Stimulated activated CD4-positive, alpha-beta T cell treated with anti-CD3 and anti-CD28 coated beads, Interleukin-12 subunit alpha, Interleukin-12 subunit beta, amount 100 ng/mL, for 24 hours (primary cell): Measurements from ENCODE around the gene TAOK1.
A peak's percentile ranks its signal among the peaks of the same experiment; 100 is the strongest.
"Not testable (repeated sequence)": the region's sequence is repeated elsewhere in the genome, so short reads cannot be mapped to it uniquely, and the experiment has no call there.

ENCODE experiments used
- DNase-seq, 2 experiments: peaks; one replicate each; pipeline ENCODE4 v3.0.0-alpha.2; 2020; ENCODE audit warnings: low read depth in 2 of 2

Gene TAOK1

GRCh38 chr17:29546830-29547229 lies 156.7 kb downstream of the TAOK1 start:
- no peak for DNase-seq

DNA sequence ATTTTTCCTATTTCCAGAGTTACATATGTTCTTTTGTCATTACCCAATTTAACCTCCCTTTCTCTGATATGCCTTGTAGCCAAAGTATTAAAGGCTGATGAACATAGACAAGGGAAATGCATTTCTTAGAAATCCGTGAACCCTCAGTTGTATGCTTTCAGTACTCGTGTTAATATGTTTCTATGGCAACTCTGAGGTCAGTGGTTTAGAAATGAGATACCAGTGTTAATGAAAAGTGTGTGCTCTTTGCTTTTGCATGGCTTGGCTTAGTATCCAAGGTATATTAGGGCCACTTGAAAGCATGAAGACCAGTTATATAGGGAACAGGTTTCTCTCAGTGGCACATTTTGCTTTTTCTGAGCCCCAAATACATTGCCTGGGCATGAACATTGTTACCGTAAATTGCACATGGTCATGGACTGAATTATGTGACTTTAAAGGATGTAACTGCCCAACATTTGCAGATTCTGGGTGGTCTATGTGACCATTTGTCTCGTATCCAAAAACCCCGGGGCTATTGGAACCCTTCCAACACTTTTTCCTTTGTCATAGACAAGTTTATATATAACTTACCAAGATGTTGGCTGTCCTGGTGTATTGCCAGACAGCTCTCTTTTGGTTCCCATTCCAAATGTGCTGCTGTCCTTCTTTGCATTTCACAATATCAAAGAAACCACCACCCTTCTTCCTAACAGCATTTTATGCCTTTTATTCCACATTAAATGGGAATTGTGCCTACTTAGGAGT lies 159.2 kb downstream of the TAOK1 start:
- no peak for DNase-seq

GRCh38 chr17:29555840-29556239 lies 165.7 kb downstream of the TAOK1 start:
- no peak for DNase-seq

GRCh38 chr17:29557085-29557738 lies 167.0 kb downstream of the TAOK1 start:
- no peak for DNase-seq

GRCh38 chr17:29557739-29558116 lies 167.6 kb downstream of the TAOK1 start:
- no peak for DNase-seq

GRCh38 chr17:29558139-29558538 lies 168.0 kb downstream of the TAOK1 start:
- not testable (repeated sequence) for DNase-seq

GRCh38 chr17:29559640-29560039 lies 169.5 kb downstream of the TAOK1 start:
- DNase-seq, result no peak

GRCh38 chr17:29560316-29560715 lies 170.2 kb downstream of the TAOK1 start:
- DNase-seq, result no peak

DNA sequence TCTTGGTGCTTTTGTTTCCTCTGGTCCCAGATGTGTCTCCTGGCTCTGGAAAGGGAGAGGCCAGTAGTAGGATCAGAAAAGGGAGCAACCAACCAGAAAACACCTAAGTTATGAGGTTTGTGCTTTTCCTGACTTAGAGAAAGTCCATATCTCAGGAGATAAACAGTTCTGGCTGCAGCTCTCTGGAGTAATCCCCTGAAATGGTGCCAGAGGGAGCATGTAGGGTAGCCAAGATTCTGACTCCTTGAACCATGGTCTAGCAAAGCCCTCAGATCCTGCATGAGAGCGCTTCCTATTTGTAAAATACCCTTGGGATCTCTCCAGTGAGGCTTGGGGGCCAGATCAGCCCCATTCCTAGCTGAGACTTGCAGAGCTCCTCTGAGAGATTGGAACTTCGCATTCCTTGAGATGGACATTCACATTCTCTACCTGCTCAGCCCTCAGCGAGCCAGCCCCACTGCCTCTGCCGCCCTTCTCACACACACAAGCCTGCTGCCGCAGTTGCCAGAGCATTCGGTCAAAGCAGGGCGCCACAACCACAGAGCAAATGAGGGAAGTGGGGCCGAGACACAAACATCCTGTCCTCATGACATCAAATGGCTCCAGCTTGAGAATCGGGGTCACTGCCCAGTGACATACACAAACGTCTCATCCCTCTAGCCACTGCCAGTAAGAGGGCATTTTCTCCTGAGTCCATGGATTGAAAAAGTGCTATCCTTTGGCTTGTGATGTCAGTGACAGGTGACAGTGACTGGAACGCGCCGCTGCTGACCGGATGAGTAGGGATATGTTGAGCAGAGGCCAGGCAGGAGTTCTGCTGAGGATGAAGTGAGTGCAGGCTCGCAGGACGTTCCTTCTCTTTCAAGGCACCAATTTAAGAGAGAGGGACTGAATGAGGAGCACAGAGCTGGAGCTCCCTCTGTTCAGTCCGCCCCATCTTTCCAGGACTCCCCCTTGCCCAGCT lies 171.7 kb downstream of the TAOK1 start:
- no peak for DNase-seq

GRCh38 chr17:29562615-29563014 lies 172.5 kb downstream of the TAOK1 start:
- DNase-seq, result no peak

DNA sequence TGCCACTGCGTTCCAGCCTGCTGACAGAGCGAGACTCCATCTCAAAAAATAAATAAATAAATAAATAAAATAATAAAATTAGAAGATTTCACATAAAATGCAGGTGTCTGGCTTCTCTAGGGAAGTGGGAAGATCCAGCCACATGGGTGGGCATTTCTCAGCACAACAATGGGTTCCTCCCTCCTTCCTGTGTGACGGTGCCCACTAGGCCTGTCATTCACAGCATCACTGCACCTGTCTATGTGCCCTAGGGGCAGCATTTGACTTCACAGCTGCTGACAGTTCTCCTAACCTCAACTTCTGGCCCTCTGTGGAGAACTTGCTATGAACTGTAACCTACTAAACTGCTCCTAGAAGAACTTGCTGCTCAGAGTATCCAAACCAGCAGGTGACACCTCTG lies 173.7 kb downstream of the TAOK1 start:
- DNase-seq, result no peak

DNA sequence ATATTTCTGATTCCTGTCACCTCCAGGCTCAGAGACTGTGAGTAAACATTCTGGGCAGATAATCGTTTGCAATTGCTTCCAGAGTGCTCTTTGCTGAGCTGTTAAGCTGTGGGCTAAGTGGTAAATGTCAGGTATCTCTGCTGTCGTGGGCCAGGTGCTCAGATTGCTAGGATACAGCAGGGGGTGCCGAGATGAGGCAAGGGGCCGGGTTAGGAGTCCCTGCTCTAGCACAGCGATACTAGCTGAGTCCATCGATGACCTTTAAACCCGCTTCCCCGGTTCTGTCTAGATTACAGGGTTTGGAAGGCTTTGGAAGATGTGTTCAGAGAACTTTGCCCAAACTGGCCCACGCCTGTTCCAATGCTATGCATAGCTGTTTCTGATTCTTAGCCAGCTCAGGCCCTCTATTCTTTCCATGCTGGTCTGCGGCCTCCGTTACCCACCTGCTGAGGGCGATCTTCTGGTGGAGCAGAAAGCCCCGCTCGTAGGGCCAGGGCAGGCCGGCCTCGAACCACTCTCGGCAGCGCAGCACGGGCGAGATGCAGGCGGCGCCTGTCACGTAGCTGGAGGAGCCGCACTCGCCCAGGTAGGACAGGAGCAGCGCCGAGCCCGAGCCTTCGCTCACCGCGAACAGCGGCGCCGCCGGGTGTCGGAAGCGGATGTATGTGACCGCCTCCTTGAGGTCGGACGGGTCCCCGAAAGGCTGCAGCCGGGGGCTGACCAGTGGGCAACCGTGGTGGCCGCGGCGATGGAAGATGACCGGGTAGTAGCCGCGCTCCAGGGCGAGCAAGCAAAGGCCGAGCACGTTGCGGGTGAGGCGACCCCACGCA lies 175.7 kb downstream of the TAOK1 start:
- DNase-seq, result peak in 1 of 2 experiments; percentile 50

GRCh38 chr17:29566473-29567303 lies 176.5 kb downstream of the TAOK1 start, which contains the start of gene ABHD15:
ABHD15 (minus strand) TSS chr17:29567037; CDS start chr17:29566966, 71 bp downstream.
- peak in 1 of 2 experiments; percentile 51 for DNase-seq

DNA sequence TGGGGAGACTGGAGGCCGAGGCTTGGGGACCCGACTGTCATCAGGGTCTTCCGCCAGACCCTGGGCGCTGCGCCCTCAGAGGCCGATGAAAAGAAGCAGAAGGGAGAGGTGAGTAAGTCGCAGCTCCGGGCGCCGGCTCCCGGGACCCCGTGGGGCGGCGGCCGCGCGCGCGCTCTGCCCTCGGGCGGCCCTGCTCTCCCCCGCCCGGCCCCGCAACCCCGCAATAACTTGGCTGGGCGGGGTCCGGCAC lies 177.1 kb downstream of the TAOK1 start:
- no peak for DNase-seq

DNA sequence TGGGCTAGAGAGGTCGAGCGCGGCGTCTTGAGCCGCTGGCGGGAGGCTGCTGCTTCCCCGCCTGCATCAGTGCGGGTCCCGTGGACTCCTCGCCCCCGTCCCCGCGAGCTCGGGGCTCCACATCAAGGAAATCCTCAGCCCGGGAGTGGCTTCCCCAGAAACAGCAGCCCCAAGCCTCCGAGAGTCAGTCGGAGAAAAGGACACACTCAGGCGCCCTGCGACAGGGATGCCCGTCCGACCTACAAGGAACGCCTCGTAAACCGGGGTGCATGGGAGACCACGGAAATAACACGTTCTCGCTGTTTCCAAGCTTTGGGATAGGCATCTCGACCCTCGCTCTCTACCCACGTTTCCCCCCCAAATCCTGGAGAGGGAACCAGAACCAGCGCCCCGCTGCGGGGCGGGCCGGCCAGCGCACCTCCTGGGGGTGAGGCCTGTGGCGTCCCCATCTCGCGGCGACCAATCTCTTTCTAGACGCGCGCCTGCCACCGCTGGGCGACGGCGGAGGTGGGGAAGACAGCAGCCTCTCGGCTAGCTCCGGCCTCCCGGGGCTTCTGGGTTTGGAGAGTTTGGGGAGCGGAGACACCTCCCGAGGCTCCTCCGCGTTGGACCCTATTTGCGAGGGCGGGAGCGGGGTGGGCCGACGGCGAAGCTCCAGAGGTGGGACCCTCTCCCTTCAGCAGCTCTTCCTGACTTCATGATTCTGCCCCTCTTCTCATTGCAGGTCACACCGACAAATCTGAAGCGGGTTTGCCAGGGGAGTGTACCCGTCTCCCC lies 177.6 kb downstream of the TAOK1 start:
- peak; percentile 52 to 70 for DNase-seq

GRCh38 chr17:29568331-29569244 lies 178.4 kb downstream of the TAOK1 start, which contains the start of gene TP53I13:
TP53I13 (plus strand) TSS chr17:29568701; CDS start chr17:29568759, 58 bp downstream.
- DNase-seq, result peak; percentile 83 to 93

DNA sequence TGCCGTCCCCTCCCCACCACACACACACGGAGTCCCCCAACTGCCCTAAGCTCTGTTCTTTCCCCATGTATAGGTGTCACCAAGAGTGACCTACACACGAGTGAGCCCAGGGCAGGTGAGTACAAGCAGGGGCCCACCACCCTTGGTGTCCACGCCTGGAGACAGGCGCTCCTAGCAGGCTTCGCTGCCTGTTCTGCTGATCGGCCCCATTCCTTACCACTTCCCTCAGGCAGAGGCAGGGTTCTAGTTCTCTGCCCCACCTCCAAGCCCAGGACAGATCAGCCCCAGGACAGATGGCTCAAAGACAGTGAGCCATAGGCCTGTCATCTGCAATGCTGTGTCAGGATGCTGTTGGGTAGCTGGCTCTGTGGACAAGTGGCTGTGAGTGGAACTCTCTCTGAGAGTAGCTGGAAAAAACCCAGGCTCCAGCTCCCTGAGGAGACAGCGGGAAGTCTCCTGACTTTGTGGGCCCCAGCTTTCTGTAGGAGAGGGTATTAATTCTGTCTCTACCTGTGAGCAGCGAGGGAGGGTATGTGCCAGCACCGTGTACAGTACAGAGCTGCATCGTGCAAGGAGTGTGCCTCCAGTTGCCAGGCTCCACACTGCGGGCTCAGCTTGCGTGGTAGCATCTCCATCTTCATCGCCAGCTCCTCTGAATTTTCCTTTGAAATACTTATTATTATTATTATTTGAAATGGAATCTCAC lies 179.2 kb downstream of the TAOK1 start:
- DNase-seq, result no peak

GRCh38 chr17:29570521-29570920 lies 180.4 kb downstream of the TAOK1 start:
- DNase-seq, result no peak
